Stomach (tissue), 9 donors: ENCODE results near the gene CORT. TPM values are rescaled to one million over a fixed set of nuclear protein-coding genes. Genes with fewer than 3 reads are reported as not detected.

Source experiments
- DNase-seq, 2 donors: peaks; one replicate each; pipeline versions ENCODE4 v3.0.0 to v3.0.0-alpha.2; 2013 to 2019
- H3K27ac ChIP-seq, 5 donors: fragments of 200-600 bp in 4 of 5; sonication (generic) in 4 of 5; one replicate each; pipeline ENCODE4 v1.5.1; 2013 to 2019; ENCODE audit warnings: mild to moderate bottlenecking in 1 of 5, moderate library complexity in 1 of 5
- H3K27me3 ChIP-seq, 3 donors: fragments of 200-600 bp; sonication (generic); one replicate each; pipeline ENCODE4 v1.5.1; 2017 to 2019; ENCODE audit warnings: mixed run types in 1 of 3
- H3K36me3 ChIP-seq, 4 donors: fragments of 200-600 bp; sonication (generic); 1 replicate in 3 of 4; 2 replicates in 1 of 4; pipeline ENCODE4 v1.5.1; 2016 to 2019
- H3K4me1 ChIP-seq, 4 donors: fragments of 200-600 bp; sonication (generic); one replicate each; pipeline ENCODE4 v1.5.1; 2016 to 2019
- H3K4me3 ChIP-seq, 4 donors: fragments of 200-600 bp; sonication (generic) in 3 of 4; one replicate each; pipeline ENCODE4 v1.5.1; 2016 to 2019; ENCODE audit warnings: mild to moderate bottlenecking in 1 of 4
- H3K9me3 ChIP-seq, 4 donors: fragments of 200-600 bp; sonication (generic); one replicate each; pipeline ENCODE4 v1.5.1; 2016 to 2019
- CTCF ChIP-seq, 7 experiments: fragments of 450-650 bp in 4 of 7; fragments of 200-600 bp in 3 of 7; sonication (generic) in 3 of 7; IDR thresholded peaks; one replicate each; pipeline ENCODE4 v1.5.1; 2016 to 2019; ENCODE audit warnings: antibody characterized with exemption in 7 of 7, control low read depth in 2 of 7, mild to moderate bottlenecking in 1 of 7
- EP300 ChIP-seq: sonication (generic); formaldehyde crosslinking; IDR thresholded peaks from one replicate; pipeline ENCODE4 v1.6.1; 2017; ENCODE audit warnings: antibody characterized with exemption
- POLR2A ChIP-seq, 4 donors: fragments of 450-650 bp; IDR thresholded peaks; one replicate each; pipeline ENCODE4 v1.6.1; 2016; ENCODE audit warnings: antibody characterized with exemption in 4 of 4, control low read depth in 2 of 4, mild to moderate bottlenecking in 1 of 4, moderate library complexity in 1 of 4
- POLR2AphosphoS5 ChIP-seq, 3 donors: sonication (generic); formaldehyde crosslinking; IDR thresholded peaks; one replicate each; pipeline ENCODE4 v1.6.1; 2016; ENCODE audit warnings: antibody characterized with exemption in 3 of 3
- WGBS, 5 donors: extraction: QIAGEN DNeasy Blood & Tissue Kit in 3 of 5; methylation state at CpG; one replicate each; pipeline versions ENCODE4 v1.1.5 to v1.1.7; 2013 to 2018; 5-methylcytosine and 5-hydroxymethylcytosine counted together
- intact Hi-C: fragments of 100-400 bp; cut with DNase I; formaldehyde crosslinking; loops from one replicate; pipeline ENCODE4 v1.15.1; 2023; ENCODE audit warnings: low total_unique reads
- polyA plus RNA-seq, 3 donors: library from polyadenylated mRNA; stranded (reverse); fragments of 200-250 nt; gene quantifications; one replicate each; pipeline ENCODE4 v1.2.3, GENCODE V29; 2013
- total RNA-seq, 5 donors: library from RNA; depleted of rRNA; stranded (reverse); fragments of >200 nt; gene quantifications; one replicate each; pipeline versions ENCODE4 v1.1.0 to v1.2.3, GENCODE V29; 2014 to 2016
- donor health status: healthy with polysubstance abuse.
- donor health status: Bipolar disorder and iron deficiency.
- donor health status: healthy.

Gene CORT
- total and polyA plus RNA-seq, 8 donors, result 0.40 to 4.0 (median 1.7) TPM; not detected in 4

DNA sequence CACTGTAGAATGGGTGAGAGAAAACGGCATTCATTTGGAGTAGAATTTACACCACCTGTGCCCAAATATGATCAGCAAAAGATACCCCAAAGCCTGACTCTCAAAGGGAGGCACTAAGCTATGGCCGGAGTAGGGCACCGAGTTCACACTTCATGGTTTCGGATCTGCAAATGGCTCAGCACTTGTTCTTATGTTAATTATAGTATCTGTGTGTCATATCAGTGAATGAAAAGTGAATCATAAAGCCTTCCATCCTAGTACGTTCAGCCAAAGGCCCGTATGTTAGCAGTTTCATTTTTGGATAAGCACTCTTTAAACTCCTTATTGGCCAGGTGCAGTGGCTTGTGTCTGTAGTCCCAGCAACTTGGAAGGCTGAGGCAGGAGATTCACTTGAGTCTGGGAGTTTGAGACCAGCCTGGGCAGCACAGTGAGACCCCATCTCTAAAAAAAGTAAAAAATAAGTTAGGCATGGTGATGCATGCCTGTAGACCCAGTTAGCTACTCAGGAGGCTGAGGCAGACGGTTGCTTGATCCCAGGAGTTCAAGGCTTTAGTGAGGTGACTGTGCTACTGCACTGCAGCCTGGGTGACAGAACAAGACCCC, 4.9 kb upstream of the CORT start:
- DNase-seq, result no peak
- H3K27me3 ChIP-seq, result peaks cover 0 to under 1% (median 0%) of the 10 kb centered on the region in 3 donors
- no peaks in the 10 kb centered on the region for H3K4me1 ChIP-seq
- no peak overlapping the region for H3K4me3 ChIP-seq
- 86 to 91% (median 90%) methylated on average over 7 of the region's 7 CpGs for whole genome bisulfite sequencing, 5 donors
- no peaks in the 10 kb centered on the region for H3K9me3 ChIP-seq
- no peak for TF ChIP-seq CTCF (IDR thresholded peaks at IDR 0.05)
- no peak for TF ChIP-seq POLR2A (IDR thresholded peaks at IDR 0.05)
- TF ChIP-seq POLR2AphosphoS5 (IDR thresholded peaks at IDR 0.05), result no peak
- intact Hi-C loops, result no loop called here
- H3K36me3 ChIP-seq, result peaks cover 4 to 37% (median 21%) of the 10 kb centered on the region in 4 donors
- H3K27ac ChIP-seq, result no peak overlapping the region

- Histone ChIP-seq H3K27ac (no peak overlapping the region), H3K36me3 (peaks cover 0 to 22% (median 10%) of the 10 kb centered on the region in 4 donors), H3K9me3 (no peaks in the 10 kb centered on the region), H3K4me1 (peaks cover 0 to 17% (median 7%) of the 10 kb centered on the region in 4 donors), H3K4me3 (no peak overlapping the region), H3K27me3 (peaks cover 0 to 6% (median 0%) of the 10 kb centered on the region in 3 donors)
- WGBS, 5 donors, result 92 to 98% (median 96%) methylated on average over 7 of the region's 7 CpGs
- intact Hi-C loops, result no loop called here
- TF ChIP-seq POLR2AphosphoS5 (IDR thresholded peaks at IDR 0.05) (no peak), EP300 (no peak)
- no peak for DNase-seq
Observed at GRCh38 chr1:10446790-10447422, 2.9 kb upstream of the CORT start.

- Histone ChIP-seq H3K36me3 (peaks cover 0 to 3% (median under 1%) of the 10 kb centered on the region in 4 donors), H3K4me3 (no peak overlapping the region), H3K9me3 (no peaks in the 10 kb centered on the region), H3K4me1 (peaks cover 0 to 17% (median 7%) of the 10 kb centered on the region in 4 donors), H3K27ac (no peak overlapping the region), H3K27me3 (peaks cover 0 to 6% (median 0%) of the 10 kb centered on the region in 3 donors)
- 57 to 83% (median 78%) methylated on average over 15 to 21 of the region's 21 CpGs for WGBS, 5 donors
- no peak for TF ChIP-seq CTCF (IDR thresholded peaks at IDR 0.05)
- no peak for TF ChIP-seq POLR2A (IDR thresholded peaks at IDR 0.05)
- TF ChIP-seq POLR2AphosphoS5 (IDR thresholded peaks at IDR 0.05), result no peak
- TF ChIP-seq EP300, result no peak
- DNase-seq, result peak in 1 of 2 donors; percentile 24
- intact Hi-C loops, result no loop called here
Observed at GRCh38 chr1:10450156-10450814, 454 bp downstream of the CORT start.

GRCh38 chr1:10450836-10451235, 1.0 kb downstream of the CORT start:
- Histone ChIP-seq H3K36me3 (no peaks in the 10 kb centered on the region), H3K9me3 (no peaks in the 10 kb centered on the region), H3K4me1 (peaks cover 0 to 17% (median 7%) of the 10 kb centered on the region in 4 donors), H3K4me3 (no peak overlapping the region), H3K27me3 (peaks cover 0 to 6% (median 0%) of the 10 kb centered on the region in 3 donors), H3K27ac (no peak overlapping the region)
- intact Hi-C loops, result no loop called here
- DNase-seq, result no peak
- WGBS, 5 donors, result 30 to 59% (median 46%) methylated on average over 6 of the region's 6 CpGs
- TF ChIP-seq CTCF (IDR thresholded peaks at IDR 0.05) (no peak), POLR2A (IDR thresholded peaks at IDR 0.05) (no peak), EP300 (no peak), POLR2AphosphoS5 (IDR thresholded peaks at IDR 0.05) (no peak)
